SK-N-SH treated with all-trans-retinoic acid at 6 μM for 48 hours (cell line): ENCODE measurements around the gene GSTO2.

Experiments used
- ATAC-seq: fragments of 200-7000 bp; cut with Tn5 transposase; 3 replicates; pipeline ENCODE4 v1.9.1; 2020; ENCODE audit warnings: mild to moderate bottlenecking, moderate library complexity
- ARNTL ChIP-seq: fragments of 450-650 bp; formaldehyde crosslinking; IDR thresholded peaks from 2 replicates; pipeline ENCODE4 v1.5.0; 2020; ENCODE audit warnings: low read depth, mild to moderate bottlenecking, moderate library complexity, borderline replicate concordance
- BACH2 ChIP-seq: fragments of 250-450 bp; sonication (Bioruptor Pico); IDR thresholded peaks from 2 replicates; pipeline ENCODE4 v1.9.0; 2021; ENCODE audit warnings: mild to moderate bottlenecking, borderline replicate concordance
- CSDC2 ChIP-seq: fragments of 250-450 bp; sonication (Bioruptor Pico); IDR thresholded peaks from 2 replicates; pipeline ENCODE4 v1.5.0; 2020; ENCODE audit warnings: mild to moderate bottlenecking, moderate library complexity
- ESRRG ChIP-seq: fragments of 250-450 bp; sonication (Bioruptor Pico); IDR thresholded peaks from 2 replicates; pipeline ENCODE4 v1.6.1; 2021; ENCODE audit warnings: mild to moderate bottlenecking
- ISL1 ChIP-seq: fragments of 250-450 bp; sonication (Bioruptor Pico); IDR thresholded peaks from 2 replicates; pipeline ENCODE4 v2.1.2; 2022; ENCODE audit warnings: mild to moderate bottlenecking, moderate library complexity
- OSR1 ChIP-seq: fragments of 250-450 bp; sonication (Bioruptor Pico); IDR thresholded peaks from 2 replicates; pipeline ENCODE4 v1.8.0; 2022; ENCODE audit warnings: moderate library complexity, mild to moderate bottlenecking, inconsistent platforms
- PPARA ChIP-seq: fragments of 250-450 bp; sonication (Bioruptor Pico); IDR thresholded peaks from 2 replicates; pipeline ENCODE4 v1.5.0; 2020; ENCODE audit warnings: mild to moderate bottlenecking, borderline replicate concordance
- RARB ChIP-seq: fragments of 250-450 bp; sonication (Bioruptor Pico); IDR thresholded peaks from 2 replicates; pipeline ENCODE4 v1.8.0; 2021; ENCODE audit warnings: mild to moderate bottlenecking, moderate library complexity
- SNAI2 ChIP-seq: fragments of 250-450 bp; sonication (Bioruptor Pico); IDR thresholded peaks from 2 replicates; pipeline ENCODE4 v1.5.0; 2020; ENCODE audit warnings: mild to moderate bottlenecking, moderate library complexity
- TCF4 ChIP-seq: fragments of 250-450 bp; sonication (Bioruptor Pico); IDR thresholded peaks from 2 replicates; pipeline ENCODE4 v1.8.0; 2021; ENCODE audit warnings: mild to moderate bottlenecking, moderate library complexity, borderline replicate concordance
- ZC3H10 ChIP-seq: fragments of 250-450 bp; sonication (Bioruptor Pico); IDR thresholded peaks from 2 replicates; pipeline ENCODE4 v1.5.1; 2021; ENCODE audit warnings: mild to moderate bottlenecking, moderate library complexity
- ZFP3 ChIP-seq: fragments of 250-450 bp; sonication (Bioruptor Pico); IDR thresholded peaks from 2 replicates; pipeline ENCODE4 v1.5.0; 2020; ENCODE audit warnings: mild to moderate bottlenecking, moderate library complexity
- ZNF565 ChIP-seq: fragments of 450-650 bp; formaldehyde crosslinking; conservative IDR thresholded peaks from 2 replicates; pipeline ENCODE4 v1.5.0; 2020; ENCODE audit warnings: low read depth, mild to moderate bottlenecking, moderate library complexity
- ZNF70 ChIP-seq: fragments of 450-650 bp; formaldehyde crosslinking; IDR thresholded peaks from 2 replicates; pipeline ENCODE4 v1.5.0; 2020; ENCODE audit warnings: mild to moderate bottlenecking, moderate library complexity
- ZNF8 ChIP-seq: fragments of 450-650 bp; formaldehyde crosslinking; IDR thresholded peaks from 2 replicates; pipeline ENCODE4 v1.5.0; 2020; ENCODE audit warnings: mild to moderate bottlenecking, moderate library complexity
- TF ChIP-seq, protein P1 (sequence below): fragments of 250-450 bp; sonication (Bioruptor Pico); IDR thresholded peaks from 2 replicates; pipeline ENCODE4 v1.5.0; 2020; ENCODE audit warnings: mild to moderate bottlenecking, moderate library complexity
- TF ChIP-seq, protein P2 (sequence below): fragments of 250-450 bp; sonication (Bioruptor Pico); IDR thresholded peaks from 2 replicates; pipeline ENCODE4 v1.5.1; 2021; ENCODE audit warnings: mild to moderate bottlenecking, moderate library complexity
- TF ChIP-seq, protein P3 (sequence below): fragments of 250-450 bp; sonication (Bioruptor Pico); IDR thresholded peaks from 2 replicates; pipeline ENCODE4 v1.5.1; 2020; ENCODE audit warnings: low read depth, mild to moderate bottlenecking, moderate library complexity
- TF ChIP-seq, protein P4 (sequence below): fragments of 250-450 bp; sonication (Bioruptor Pico); IDR thresholded peaks from 2 replicates; pipeline ENCODE4 v1.8.0; 2021; ENCODE audit warnings: low read depth, mild to moderate bottlenecking, moderate library complexity, borderline replicate concordance
- TF ChIP-seq, protein P5 (sequence below): fragments of 250-450 bp; sonication (Bioruptor Pico); IDR thresholded peaks from 2 replicates; pipeline ENCODE4 v1.8.0; 2020; ENCODE audit warnings: mild to moderate bottlenecking, moderate library complexity, borderline replicate concordance

GSTO2 gene

DNA sequence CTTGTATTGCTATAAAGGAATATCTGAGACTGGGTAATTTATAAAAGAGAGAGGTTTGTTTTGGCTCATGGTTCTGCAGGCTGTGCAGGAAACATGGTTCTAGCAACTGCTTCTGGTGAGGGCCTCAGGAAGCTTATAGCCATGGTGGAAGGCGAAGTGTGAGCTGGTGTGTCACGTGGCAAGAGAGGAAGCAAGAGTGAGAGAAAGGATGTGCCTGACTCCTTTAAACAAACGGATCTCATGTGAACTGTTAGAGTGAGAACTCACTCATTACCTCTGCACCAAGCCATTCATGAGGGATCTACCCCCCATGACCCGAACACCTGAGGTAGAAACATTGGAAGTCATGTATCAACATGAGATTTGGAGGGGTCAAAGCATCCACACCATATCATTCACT is 77.0 kb downstream of the GSTO2 start:
- TF ChIP-seq ZFP3 (CRISPR knock-in tag) (no peak), OSR1 (CRISPR knock-in tag) (no peak), ZNF565 (CRISPR knock-in tag) (no peak), BACH2 (no peak), CSDC2 (CRISPR knock-in tag) (no peak), TCF4 (CRISPR knock-in tag) (no peak), ESRRG (CRISPR knock-in tag) (no peak), ISL1 (CRISPR knock-in tag) (no peak), ZNF70 (CRISPR knock-in tag) (no peak), RARB (CRISPR knock-in tag) (no peak), ARNTL (CRISPR knock-in tag) (no peak)
- TF ChIP-seq, protein P1, sequence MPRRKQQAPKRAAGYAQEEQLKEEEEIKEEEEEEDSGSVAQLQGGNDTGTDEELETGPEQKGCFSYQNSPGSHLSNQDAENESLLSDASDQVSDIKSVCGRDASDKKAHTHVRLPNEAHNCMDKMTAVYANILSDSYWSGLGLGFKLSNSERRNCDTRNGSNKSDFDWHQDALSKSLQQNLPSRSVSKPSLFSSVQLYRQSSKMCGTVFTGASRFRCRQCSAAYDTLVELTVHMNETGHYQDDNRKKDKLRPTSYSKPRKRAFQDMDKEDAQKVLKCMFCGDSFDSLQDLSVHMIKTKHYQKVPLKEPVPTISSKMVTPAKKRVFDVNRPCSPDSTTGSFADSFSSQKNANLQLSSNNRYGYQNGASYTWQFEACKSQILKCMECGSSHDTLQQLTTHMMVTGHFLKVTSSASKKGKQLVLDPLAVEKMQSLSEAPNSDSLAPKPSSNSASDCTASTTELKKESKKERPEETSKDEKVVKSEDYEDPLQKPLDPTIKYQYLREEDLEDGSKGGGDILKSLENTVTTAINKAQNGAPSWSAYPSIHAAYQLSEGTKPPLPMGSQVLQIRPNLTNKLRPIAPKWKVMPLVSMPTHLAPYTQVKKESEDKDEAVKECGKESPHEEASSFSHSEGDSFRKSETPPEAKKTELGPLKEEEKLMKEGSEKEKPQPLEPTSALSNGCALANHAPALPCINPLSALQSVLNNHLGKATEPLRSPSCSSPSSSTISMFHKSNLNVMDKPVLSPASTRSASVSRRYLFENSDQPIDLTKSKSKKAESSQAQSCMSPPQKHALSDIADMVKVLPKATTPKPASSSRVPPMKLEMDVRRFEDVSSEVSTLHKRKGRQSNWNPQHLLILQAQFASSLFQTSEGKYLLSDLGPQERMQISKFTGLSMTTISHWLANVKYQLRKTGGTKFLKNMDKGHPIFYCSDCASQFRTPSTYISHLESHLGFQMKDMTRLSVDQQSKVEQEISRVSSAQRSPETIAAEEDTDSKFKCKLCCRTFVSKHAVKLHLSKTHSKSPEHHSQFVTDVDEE (CRISPR knock-in tag): no peak
- TF ChIP-seq, protein P2, sequence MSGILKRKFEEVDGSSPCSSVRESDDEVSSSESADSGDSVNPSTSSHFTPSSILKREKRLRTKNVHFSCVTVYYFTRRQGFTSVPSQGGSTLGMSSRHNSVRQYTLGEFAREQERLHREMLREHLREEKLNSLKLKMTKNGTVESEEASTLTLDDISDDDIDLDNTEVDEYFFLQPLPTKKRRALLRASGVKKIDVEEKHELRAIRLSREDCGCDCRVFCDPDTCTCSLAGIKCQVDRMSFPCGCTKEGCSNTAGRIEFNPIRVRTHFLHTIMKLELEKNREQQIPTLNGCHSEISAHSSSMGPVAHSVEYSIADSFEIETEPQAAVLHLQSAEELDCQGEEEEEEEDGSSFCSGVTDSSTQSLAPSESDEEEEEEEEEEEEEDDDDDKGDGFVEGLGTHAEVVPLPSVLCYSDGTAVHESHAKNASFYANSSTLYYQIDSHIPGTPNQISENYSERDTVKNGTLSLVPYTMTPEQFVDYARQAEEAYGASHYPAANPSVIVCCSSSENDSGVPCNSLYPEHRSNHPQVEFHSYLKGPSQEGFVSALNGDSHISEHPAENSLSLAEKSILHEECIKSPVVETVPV: no peak
- TF ChIP-seq, protein P3, sequence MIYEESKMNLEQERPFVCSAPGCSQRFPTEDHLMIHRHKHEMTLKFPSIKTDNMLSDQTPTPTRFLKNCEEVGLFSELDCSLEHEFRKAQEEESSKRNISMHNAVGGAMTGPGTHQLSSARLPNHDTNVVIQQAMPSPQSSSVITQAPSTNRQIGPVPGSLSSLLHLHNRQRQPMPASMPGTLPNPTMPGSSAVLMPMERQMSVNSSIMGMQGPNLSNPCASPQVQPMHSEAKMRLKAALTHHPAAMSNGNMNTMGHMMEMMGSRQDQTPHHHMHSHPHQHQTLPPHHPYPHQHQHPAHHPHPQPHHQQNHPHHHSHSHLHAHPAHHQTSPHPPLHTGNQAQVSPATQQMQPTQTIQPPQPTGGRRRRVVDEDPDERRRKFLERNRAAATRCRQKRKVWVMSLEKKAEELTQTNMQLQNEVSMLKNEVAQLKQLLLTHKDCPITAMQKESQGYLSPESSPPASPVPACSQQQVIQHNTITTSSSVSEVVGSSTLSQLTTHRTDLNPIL: no peak
- TF ChIP-seq, protein P4, sequence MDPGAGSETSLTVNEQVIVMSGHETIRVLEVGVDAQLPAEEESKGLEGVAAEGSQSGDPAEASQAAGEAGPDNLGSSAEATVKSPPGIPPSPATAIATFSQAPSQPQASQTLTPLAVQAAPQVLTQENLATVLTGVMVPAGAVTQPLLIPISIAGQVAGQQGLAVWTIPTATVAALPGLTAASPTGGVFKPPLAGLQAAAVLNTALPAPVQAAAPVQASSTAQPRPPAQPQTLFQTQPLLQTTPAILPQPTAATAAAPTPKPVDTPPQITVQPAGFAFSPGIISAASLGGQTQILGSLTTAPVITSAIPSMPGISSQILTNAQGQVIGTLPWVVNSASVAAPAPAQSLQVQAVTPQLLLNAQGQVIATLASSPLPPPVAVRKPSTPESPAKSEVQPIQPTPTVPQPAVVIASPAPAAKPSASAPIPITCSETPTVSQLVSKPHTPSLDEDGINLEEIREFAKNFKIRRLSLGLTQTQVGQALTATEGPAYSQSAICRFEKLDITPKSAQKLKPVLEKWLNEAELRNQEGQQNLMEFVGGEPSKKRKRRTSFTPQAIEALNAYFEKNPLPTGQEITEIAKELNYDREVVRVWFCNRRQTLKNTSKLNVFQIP (CRISPR knock-in tag): no peak
- no peak for ATAC-seq

DNA sequence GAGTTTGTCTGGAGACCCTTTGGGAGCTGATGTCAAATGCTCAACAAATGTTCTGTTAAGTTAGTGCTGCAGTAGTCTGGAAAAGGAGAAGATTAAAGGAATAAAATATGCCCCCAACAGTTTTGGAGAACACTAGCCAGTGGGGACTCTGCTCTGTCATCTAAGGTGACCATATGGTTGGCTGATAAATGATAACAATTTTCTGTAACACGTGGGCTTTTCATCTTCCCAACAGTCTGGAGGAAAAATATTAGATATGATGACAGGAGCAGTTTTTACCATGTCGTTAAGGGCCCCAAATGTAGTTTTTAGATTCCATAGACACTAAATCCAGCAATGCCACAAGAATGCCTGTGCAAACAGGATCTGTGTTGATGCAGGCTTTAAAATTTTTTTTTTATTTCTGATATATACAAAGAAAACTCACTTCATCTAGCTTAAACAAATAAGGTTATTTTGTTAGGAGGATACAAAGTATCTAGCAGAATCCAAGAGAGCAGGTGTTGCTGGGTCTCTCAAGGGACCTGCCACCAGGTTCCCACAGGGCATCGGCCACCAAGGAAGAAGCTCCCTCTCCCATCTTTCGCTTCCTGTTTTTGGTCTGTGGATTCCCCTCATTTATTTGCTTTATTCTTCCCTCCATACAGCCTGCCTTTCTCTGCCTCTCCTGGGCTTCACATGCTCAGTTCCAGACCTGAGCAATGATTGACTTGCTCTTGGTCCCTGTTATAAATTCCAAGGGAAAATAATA is 78.5 kb downstream of the GSTO2 start:
- ATAC-seq: no peak
- TF ChIP-seq, protein P4 (CRISPR knock-in tag): no peak
- TF ChIP-seq ZC3H10 (CRISPR knock-in tag) (no peak), CSDC2 (CRISPR knock-in tag) (no peak), SNAI2 (CRISPR knock-in tag) (no peak), ZNF70 (CRISPR knock-in tag) (no peak), PPARA (no peak), ZNF565 (CRISPR knock-in tag) (no peak), OSR1 (CRISPR knock-in tag) (no peak), ESRRG (CRISPR knock-in tag) (no peak), TCF4 (CRISPR knock-in tag) (no peak), ZNF8 (CRISPR knock-in tag) (no peak), ISL1 (CRISPR knock-in tag) (no peak), ZFP3 (CRISPR knock-in tag) (no peak), BACH2 (no peak)
- TF ChIP-seq, protein P2: no peak
- TF ChIP-seq, protein P1 (CRISPR knock-in tag): no peak
- TF ChIP-seq, protein P5, sequence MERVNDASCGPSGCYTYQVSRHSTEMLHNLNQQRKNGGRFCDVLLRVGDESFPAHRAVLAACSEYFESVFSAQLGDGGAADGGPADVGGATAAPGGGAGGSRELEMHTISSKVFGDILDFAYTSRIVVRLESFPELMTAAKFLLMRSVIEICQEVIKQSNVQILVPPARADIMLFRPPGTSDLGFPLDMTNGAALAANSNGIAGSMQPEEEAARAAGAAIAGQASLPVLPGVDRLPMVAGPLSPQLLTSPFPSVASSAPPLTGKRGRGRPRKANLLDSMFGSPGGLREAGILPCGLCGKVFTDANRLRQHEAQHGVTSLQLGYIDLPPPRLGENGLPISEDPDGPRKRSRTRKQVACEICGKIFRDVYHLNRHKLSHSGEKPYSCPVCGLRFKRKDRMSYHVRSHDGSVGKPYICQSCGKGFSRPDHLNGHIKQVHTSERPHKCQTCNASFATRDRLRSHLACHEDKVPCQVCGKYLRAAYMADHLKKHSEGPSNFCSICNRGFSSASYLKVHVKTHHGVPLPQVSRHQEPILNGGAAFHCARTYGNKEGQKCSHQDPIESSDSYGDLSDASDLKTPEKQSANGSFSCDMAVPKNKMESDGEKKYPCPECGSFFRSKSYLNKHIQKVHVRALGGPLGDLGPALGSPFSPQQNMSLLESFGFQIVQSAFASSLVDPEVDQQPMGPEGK: no peak
- TF ChIP-seq, protein P3: no peak
